HepG2 (cell line): ENCODE data around the gene RSPH4A. TPM values are rescaled to one million over a fixed set of nuclear protein-coding genes. Genes with fewer than 3 reads are reported as not detected.

Experiments
- AGO2 ChIP-seq: fragments of 200-400 bp; formaldehyde crosslinking; optimal IDR thresholded peaks from 2 replicates; pipeline ENCODE3; 2017; ENCODE audit warnings: mild to moderate bottlenecking, low read depth, low read length, moderate library complexity
- BCL6 ChIP-seq: IDR thresholded peaks from 2 replicates; pipeline ENCODE4 v1.6.1; 2016; ENCODE audit warnings: missing genetic modification reagents, missing compliant biosample characterization
- FOXC1 ChIP-seq: sonication (generic); formaldehyde crosslinking; IDR thresholded peaks from 2 replicates; pipeline ENCODE4 v1.8.0; 2022; ENCODE audit warnings: mild to moderate bottlenecking, missing genetic modification reagents, borderline replicate concordance
- GMEB2 ChIP-seq: IDR thresholded peaks from 2 replicates; pipeline ENCODE4 v1.6.1; 2016; ENCODE audit warnings: missing biosample characterization, missing genetic modification reagents, low read depth
- KLF15 ChIP-seq: sonication (generic); formaldehyde crosslinking; IDR thresholded peaks from 2 replicates; pipeline ENCODE4 v1.8.1; 2023; ENCODE audit warnings: borderline replicate concordance, mild to moderate bottlenecking, inconsistent platforms, missing genetic modification reagents, mixed read lengths
- NAIF1 ChIP-seq: sonication (generic); formaldehyde crosslinking; IDR thresholded peaks from 2 replicates; pipeline ENCODE4 v1.5.0; 2020; ENCODE audit warnings: mild to moderate bottlenecking, missing genetic modification reagents, borderline replicate concordance
- NCOA5 ChIP-seq: sonication (generic); formaldehyde crosslinking; IDR thresholded peaks from 2 replicates; pipeline ENCODE4 v1.4.0; 2020; ENCODE audit warnings: missing genetic modification reagents
- RELA ChIP-seq: sonication (generic); formaldehyde crosslinking; IDR thresholded peaks from 2 replicates; pipeline ENCODE4 v1.4.0; 2020; ENCODE audit warnings: missing genetic modification reagents
- RNF219 ChIP-seq: sonication (generic); formaldehyde crosslinking; IDR thresholded peaks from 2 replicates; pipeline ENCODE4 v1.5.0; 2020; ENCODE audit warnings: mild to moderate bottlenecking, missing genetic modification reagents
- SMAD3 ChIP-seq: sonication (generic); formaldehyde crosslinking; IDR thresholded peaks from 2 replicates; pipeline ENCODE4 v1.4.0; 2020; ENCODE audit warnings: missing genetic modification reagents
- SMAD9 ChIP-seq: sonication (generic); formaldehyde crosslinking; IDR thresholded peaks from 2 replicates; pipeline ENCODE4 v1.5.1; 2020; ENCODE audit warnings: mild to moderate bottlenecking, missing genetic modification reagents
- STAT6 ChIP-seq: sonication (generic); formaldehyde crosslinking; IDR thresholded peaks from 2 replicates; pipeline ENCODE4 v1.4.0; 2020; ENCODE audit warnings: missing genetic modification reagents, mild to moderate bottlenecking, borderline replicate concordance
- ZEB1 ChIP-seq: IDR thresholded peaks from 2 replicates; pipeline ENCODE4 v1.6.1; 2012; ENCODE audit warnings: mild to moderate bottlenecking, low read depth, inconsistent platforms; ENCODE audit not compliant: insufficient replicate concordance
- ZNF501 ChIP-seq: sonication (generic); formaldehyde crosslinking; IDR thresholded peaks from 2 replicates; pipeline ENCODE4 v1.5.1; 2020; ENCODE audit warnings: mild to moderate bottlenecking, moderate library complexity, missing genetic modification reagents
- ZNF781 ChIP-seq: sonication (generic); formaldehyde crosslinking; IDR thresholded peaks from 2 replicates; pipeline ENCODE4 v1.5.1; 2020; ENCODE audit warnings: borderline replicate concordance, mild to moderate bottlenecking, missing genetic modification reagents; ENCODE audit errors: not compliant biosample characterization
- polyA plus RNA-seq, 8 experiments: library from polyadenylated mRNA; depleted of rRNA in 3 of 8; stranded (reverse) in 7 of 8; unstranded in 1 of 8; fragments of >200 nt; fragmentation: Illumina TruSeq in 4 of 8; extraction: Trizol in 4 of 8; gene quantifications; 2 replicates each; pipeline versions ENCODE4 v1.2.1 to v1.2.3, GENCODE V29; 2011 to 2016; ENCODE audit warnings: low read depth in 4 of 8, missing spikeins in 1 of 8, mixed read lengths in 1 of 8; ENCODE audit not compliant: insufficient read depth in 1 of 8
- total RNA-seq, 5 experiments: library from RNA; depleted of rRNA; stranded (reverse); fragments of >200 nt; fragmentation: Illumina TruSeq; extraction: Trizol; gene quantifications; 2 replicates each; pipeline ENCODE4 v1.2.3, GENCODE V29; 2016; ENCODE audit warnings: low read depth in 1 of 5
- TF ChIP-seq, protein P1 (sequence below): sonication (generic); formaldehyde crosslinking; IDR thresholded peaks from 2 replicates; pipeline ENCODE4 v1.5.0; 2020; ENCODE audit warnings: mild to moderate bottlenecking, missing genetic modification reagents, moderate library complexity
- TF ChIP-seq, protein P2 (sequence below): conservative IDR thresholded peaks from 2 replicates; pipeline ENCODE4 v1.6.1; 2018; ENCODE audit warnings: missing genetic modification reagents

RSPH4A gene
- total and polyA plus RNA-seq, 2 of the 13 experiments (the other 11 are each of a cell fraction or from before 2014, with no cell fraction given): 0.24 to 0.40 TPM

DNA sequence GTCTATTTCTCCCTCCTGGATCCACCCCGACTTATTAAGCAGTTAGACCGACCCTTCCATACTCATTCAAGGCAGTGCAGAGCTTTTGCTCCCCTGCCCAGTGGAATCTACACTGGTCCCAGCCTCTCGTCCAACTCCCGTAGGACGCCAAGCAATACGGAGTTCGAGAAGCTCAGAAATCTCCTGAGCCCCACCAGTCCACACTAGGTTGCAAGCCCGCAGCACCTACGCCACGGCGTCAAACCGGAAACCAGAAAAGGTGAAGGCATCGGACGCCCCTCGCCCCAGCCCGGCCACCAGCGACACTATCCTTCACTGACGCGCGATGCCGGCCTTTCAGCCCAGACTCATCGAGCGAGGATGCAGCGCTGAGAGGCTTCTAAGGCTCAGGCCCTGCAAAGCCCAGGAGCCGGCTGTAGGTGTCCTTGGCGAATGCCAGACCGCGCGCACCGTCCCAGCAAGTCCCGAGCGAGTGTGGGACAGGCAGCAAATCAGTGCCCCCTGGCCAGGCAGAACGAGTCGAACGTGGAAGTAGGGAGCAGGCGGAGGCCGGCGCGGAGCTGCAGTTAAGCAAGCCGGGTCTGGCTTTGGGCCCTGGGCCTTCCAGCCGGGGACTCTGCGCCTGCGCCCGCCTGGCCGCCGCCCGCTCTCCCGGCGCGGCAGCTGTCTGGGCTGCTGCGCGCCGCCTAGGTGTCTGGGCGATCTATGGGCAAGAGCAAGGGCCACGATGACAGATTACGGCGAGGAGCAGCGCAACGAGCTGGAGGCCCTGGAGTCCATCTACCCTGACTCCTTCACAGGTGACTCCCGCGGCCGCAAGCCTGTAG lies 45.2 kb upstream of the RSPH4A start, which contains the start of gene RWDD1 (continued):
- TF ChIP-seq RNF219 (no peak), GMEB2 (CRISPR knock-in tag) (peak; percentile 57), FOXC1 (CRISPR knock-in tag) (peak; percentile 97), AGO2 (peak; percentile 73), SMAD3 (CRISPR knock-in tag) (peak; percentile 97), SMAD9 (CRISPR knock-in tag) (no peak), KLF15 (CRISPR knock-in tag) (no peak; the same call in 1 of the 2 replicates), ZNF781 (CRISPR knock-in tag) (peak; percentile 64), BCL6 (CRISPR knock-in tag) (peak; percentile 43), ZEB1 (no peak), STAT6 (peak; percentile 92), RELA (CRISPR knock-in tag) (peak; percentile 98), NCOA5 (CRISPR knock-in tag) (no peak), NAIF1 (CRISPR knock-in tag) (peak; percentile 97), ZNF501 (CRISPR knock-in tag) (peak; percentile 100)
- TF ChIP-seq, protein P1, sequence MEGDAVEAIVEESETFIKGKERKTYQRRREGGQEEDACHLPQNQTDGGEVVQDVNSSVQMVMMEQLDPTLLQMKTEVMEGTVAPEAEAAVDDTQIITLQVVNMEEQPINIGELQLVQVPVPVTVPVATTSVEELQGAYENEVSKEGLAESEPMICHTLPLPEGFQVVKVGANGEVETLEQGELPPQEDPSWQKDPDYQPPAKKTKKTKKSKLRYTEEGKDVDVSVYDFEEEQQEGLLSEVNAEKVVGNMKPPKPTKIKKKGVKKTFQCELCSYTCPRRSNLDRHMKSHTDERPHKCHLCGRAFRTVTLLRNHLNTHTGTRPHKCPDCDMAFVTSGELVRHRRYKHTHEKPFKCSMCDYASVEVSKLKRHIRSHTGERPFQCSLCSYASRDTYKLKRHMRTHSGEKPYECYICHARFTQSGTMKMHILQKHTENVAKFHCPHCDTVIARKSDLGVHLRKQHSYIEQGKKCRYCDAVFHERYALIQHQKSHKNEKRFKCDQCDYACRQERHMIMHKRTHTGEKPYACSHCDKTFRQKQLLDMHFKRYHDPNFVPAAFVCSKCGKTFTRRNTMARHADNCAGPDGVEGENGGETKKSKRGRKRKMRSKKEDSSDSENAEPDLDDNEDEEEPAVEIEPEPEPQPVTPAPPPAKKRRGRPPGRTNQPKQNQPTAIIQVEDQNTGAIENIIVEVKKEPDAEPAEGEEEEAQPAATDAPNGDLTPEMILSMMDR (CRISPR knock-in tag): no peak; the same call in 1 of the 2 replicates
- TF ChIP-seq, protein P2, sequence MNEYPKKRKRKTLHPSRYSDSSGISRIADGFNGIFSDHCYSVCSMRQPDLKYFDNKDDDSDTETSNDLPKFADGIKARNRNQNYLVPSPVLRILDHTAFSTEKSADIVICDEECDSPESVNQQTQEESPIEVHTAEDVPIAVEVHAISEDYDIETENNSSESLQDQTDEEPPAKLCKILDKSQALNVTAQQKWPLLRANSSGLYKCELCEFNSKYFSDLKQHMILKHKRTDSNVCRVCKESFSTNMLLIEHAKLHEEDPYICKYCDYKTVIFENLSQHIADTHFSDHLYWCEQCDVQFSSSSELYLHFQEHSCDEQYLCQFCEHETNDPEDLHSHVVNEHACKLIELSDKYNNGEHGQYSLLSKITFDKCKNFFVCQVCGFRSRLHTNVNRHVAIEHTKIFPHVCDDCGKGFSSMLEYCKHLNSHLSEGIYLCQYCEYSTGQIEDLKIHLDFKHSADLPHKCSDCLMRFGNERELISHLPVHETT (CRISPR knock-in tag): peak; percentile 95
